Esophagus muscularis mucosa (tissue), 4 donors: ENCODE measurements around the gene EHD3. TPM values are rescaled to one million over a fixed set of nuclear protein-coding genes. Genes with fewer than 3 reads are reported as not detected.

Experiments
- DNase-seq: peaks from one replicate; pipeline ENCODE4 v3.0.0-alpha.2; 2017; ENCODE audit errors: extremely low spot score
- H3K27ac ChIP-seq, 4 donors: fragments of 200-600 bp; sonication (generic); replicated peaks in 1 of 4; 1 replicate in 3 of 4; 2 replicates in 1 of 4; pipeline ENCODE4 v1.5.1; 2016 to 2019; ENCODE audit warnings: mild to moderate bottlenecking in 1 of 4
- H3K27me3 ChIP-seq, 4 donors: fragments of 200-600 bp; sonication (generic); one replicate each; pipeline versions ENCODE4 v1.5.1 to v1.6.0; 2016 to 2019
- H3K36me3 ChIP-seq, 4 donors: fragments of 200-600 bp; sonication (generic); one replicate each; pipeline ENCODE4 v1.5.1; 2016 to 2019
- H3K4me1 ChIP-seq, 4 donors: fragments of 200-600 bp; sonication (generic); one replicate each; pipeline ENCODE4 v1.5.1; 2016 to 2019
- H3K4me3 ChIP-seq, 4 donors: fragments of 200-600 bp; sonication (generic); 1 replicate in 2 of 4; 2 replicates in 2 of 4; pipeline ENCODE4 v1.5.1; 2016 to 2019; ENCODE audit warnings: mild to moderate bottlenecking in 4 of 4, moderate library complexity in 1 of 4
- H3K9me3 ChIP-seq, 4 donors: fragments of 200-600 bp; sonication (generic); 1 replicate in 3 of 4; 2 replicates in 1 of 4; pipeline ENCODE4 v1.5.1; 2016 to 2019
- CTCF ChIP-seq, 3 experiments: fragments of 200-600 bp in 2 of 3; fragments of 450-650 bp in 1 of 3; sonication (generic) in 2 of 3; IDR thresholded peaks; one replicate each; pipeline ENCODE4 v1.5.1; 2017 to 2019; ENCODE audit warnings: antibody characterized with exemption in 3 of 3, mild to moderate bottlenecking in 2 of 3, moderate library complexity in 1 of 3
- EP300 ChIP-seq: sonication (generic); formaldehyde crosslinking; IDR thresholded peaks from one replicate; pipeline ENCODE4 v1.6.1; 2017; ENCODE audit warnings: antibody characterized with exemption
- POLR2A ChIP-seq: fragments of 450-650 bp; IDR thresholded peaks from one replicate; pipeline ENCODE4 v1.6.1; 2017; ENCODE audit warnings: antibody characterized with exemption, moderate library complexity, mild to moderate bottlenecking, low read depth
- POLR2AphosphoS5 ChIP-seq, 2 donors: sonication (generic); formaldehyde crosslinking; IDR thresholded peaks; one replicate each; pipeline ENCODE4 v1.6.1; 2017; ENCODE audit warnings: antibody characterized with exemption in 2 of 2
- WGBS: methylation state at CpG from one replicate; pipeline ENCODE4 v1.1.5; 2018; 5-methylcytosine and 5-hydroxymethylcytosine counted together
- intact Hi-C: fragments of 100-400 bp; cut with DNase I; formaldehyde crosslinking; loops from one replicate; pipeline ENCODE4 v1.15.1; 2023
- total RNA-seq, 4 donors: library from RNA; depleted of rRNA; stranded (reverse); fragments of >200 nt; gene quantifications; one replicate each; pipeline versions ENCODE4 v1.1.0 to v1.2.1, GENCODE V29; 2016

EHD3 gene
- total RNA-seq, 4 donors from 2014 or later = 3.8 to 7.4 (median 4.6) TPM

DNA sequence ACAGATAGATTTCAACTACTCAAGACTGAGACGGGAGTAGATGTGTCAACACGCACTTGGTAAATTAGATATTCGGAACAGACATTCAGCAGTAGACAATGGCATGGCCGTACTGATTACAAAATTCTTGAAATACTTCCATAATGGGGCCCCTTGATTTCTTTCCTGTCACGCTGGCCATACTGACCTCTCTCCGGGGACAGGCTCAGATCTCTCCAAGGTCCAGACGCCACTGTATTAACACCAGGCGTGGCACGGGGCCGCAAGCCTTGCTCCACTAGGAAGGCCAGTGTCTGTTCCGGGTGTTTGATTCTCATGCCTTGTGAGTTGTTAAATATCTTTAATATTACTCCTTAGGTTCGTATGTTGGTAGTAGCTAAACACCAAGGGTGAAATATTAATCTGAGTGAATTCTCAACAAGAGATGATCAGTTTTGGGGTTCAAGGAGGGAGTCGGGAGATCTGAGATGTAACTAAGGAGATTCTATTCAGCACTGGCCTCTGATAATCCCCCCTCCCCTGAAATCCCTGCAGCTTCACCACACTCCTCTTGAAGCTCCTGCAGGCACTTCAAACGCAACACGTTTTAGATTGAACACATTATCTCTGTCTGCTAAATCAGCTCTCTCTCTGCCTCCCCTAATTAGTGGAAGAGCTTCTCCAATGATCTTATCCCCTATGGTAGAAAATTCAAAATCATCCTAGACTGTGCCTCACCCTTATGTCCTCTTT, 2.2 kb upstream of the EHD3 start:
- Histone ChIP-seq H3K4me1 (peaks cover 18 to 26% (median 22%) of the 10 kb centered on the region in 4 donors), H3K4me3 (no peak overlapping the region), H3K9me3 (no peaks in the 10 kb centered on the region), H3K27me3 (no peaks in the 10 kb centered on the region), H3K36me3 (no peaks in the 10 kb centered on the region), H3K27ac (no peak overlapping the region)
- DNase-seq = no peak
- TF ChIP-seq POLR2A = no peak
- no peak for TF ChIP-seq POLR2AphosphoS5 (IDR thresholded peaks at IDR 0.05)
- no peak for TF ChIP-seq EP300
- no peak for TF ChIP-seq CTCF (IDR thresholded peaks at IDR 0.05)
- 79% methylated on average over 15 of the region's 15 CpGs for WGBS
- intact Hi-C loops = no loop called here

GRCh38 chr2:31232586-31232985, 1.4 kb upstream of the EHD3 start:
- Histone ChIP-seq H3K4me3 (no peak overlapping the region), H3K27ac (no peak overlapping the region), H3K27me3 (no peaks in the 10 kb centered on the region), H3K9me3 (no peaks in the 10 kb centered on the region), H3K4me1 (peaks cover 18 to 27% (median 22%) of the 10 kb centered on the region in 4 donors), H3K36me3 (no peaks in the 10 kb centered on the region)
- no peak for DNase-seq
- WGBS = 85% methylated on average over 4 of the region's 4 CpGs
- TF ChIP-seq CTCF (IDR thresholded peaks at IDR 0.05) = no peak
- no peak for TF ChIP-seq POLR2AphosphoS5 (IDR thresholded peaks at IDR 0.05)
- TF ChIP-seq EP300 = no peak
- no peak for TF ChIP-seq POLR2A
- intact Hi-C loops = no loop called here

DNA sequence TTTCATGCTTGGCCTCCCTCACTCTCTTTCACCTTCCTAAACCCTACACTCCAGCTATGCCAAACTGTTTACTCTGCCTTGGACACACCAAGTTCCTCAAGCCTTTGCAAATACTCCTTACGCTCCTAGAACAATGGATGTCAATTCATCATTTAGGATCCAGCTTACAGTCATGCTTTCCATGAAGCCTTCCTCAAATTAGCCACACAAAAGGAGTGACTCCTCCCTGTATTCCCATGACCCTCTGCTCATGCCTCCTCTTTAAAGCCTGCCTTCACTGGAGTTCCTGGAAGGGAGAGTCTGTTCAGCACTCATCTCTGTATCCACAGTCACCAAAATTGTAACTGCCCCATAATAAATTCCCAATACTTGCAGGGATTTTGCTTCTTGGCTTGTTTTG, 721 bp upstream of the EHD3 start:
- intact Hi-C loops = no loop called here
- peak overlapping the region in 2 of 4 donors; percentile 44 to 45 for H3K27ac ChIP-seq

DNA sequence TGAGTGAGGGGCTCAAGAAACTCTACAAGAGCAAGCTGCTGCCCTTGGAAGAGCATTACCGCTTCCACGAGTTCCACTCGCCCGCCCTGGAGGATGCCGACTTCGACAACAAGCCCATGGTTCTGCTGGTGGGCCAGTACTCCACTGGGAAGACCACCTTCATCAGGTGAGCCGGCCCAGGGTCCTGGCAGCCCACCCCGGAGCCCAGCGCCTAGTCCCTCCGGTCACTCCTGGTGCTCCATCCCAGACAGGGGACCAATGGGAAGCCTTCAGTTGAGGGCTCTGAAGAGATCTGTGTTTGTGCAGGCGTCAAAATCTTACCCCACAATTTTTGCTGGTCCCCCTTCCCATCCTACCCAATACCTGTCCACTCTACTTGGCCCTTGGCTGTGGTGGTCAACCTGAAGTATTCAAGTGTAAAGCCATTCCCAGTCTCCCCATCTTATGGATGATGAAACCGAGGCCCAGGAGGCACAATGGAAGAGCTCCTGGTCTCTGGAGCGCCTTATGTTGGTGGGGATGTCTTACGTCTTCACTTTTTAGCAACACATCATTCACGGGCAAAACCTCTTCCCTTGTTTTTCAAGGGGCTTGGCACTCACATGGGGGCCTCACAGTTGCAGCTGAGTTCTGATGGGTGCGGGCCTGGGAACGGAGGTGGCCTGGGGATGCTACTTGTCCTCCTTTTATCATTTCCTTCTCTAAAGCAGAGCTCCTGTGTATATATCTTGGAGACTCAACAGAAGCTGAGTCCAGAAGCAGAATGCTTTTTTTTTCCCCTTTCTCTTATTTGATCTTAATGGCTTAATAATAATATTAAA, 941 bp downstream of the EHD3 start:
- Histone ChIP-seq H3K27ac (peak overlapping the region; percentile 44 to 71 (median 54)), H3K4me1 (peaks cover 28 to 47% (median 33%) of the 10 kb centered on the region in 4 donors), H3K4me3 (peak overlapping the region; percentile 66 to 78 (median 72)), H3K9me3 (no peaks in the 10 kb centered on the region), H3K27me3 (no peaks in the 10 kb centered on the region), H3K36me3 (no peaks in the 10 kb centered on the region)
- TF ChIP-seq POLR2AphosphoS5 (IDR thresholded peaks at IDR 0.05) (no peak), POLR2A (no peak), CTCF (IDR thresholded peaks at IDR 0.05) (no peak), EP300 (no peak)
- WGBS = 65% methylated on average over 15 of the region's 17 CpGs
- intact Hi-C loops = loop anchor here (1.0 kb wide), 1 partner anchor 98 kb away; no protein-coding TSS in a partner anchor
- DNase-seq = peak; percentile 70

More for the DNA sequence above, 721 bp upstream of the EHD3 start:
- Histone ChIP-seq H3K27me3 (no peaks in the 10 kb centered on the region), H3K9me3 (no peaks in the 10 kb centered on the region), H3K36me3 (no peaks in the 10 kb centered on the region), H3K4me3 (peak overlapping the region; percentile 66 to 78 (median 72)), H3K4me1 (peaks cover 18 to 30% (median 22%) of the 10 kb centered on the region in 4 donors)
- no peak for DNase-seq
- 75% methylated on average over 1 of the region's 1 CpG for WGBS
- TF ChIP-seq POLR2AphosphoS5 (IDR thresholded peaks at IDR 0.05) = no peak
- TF ChIP-seq CTCF (IDR thresholded peaks at IDR 0.05) = no peak
- TF ChIP-seq POLR2A = no peak
- TF ChIP-seq EP300 = no peak
